Measurements from ENCODE around the gene PRDM8. TPM values are rescaled to one million over a fixed set of nuclear protein-coding genes. Genes with fewer than 3 reads are reported as not detected.

PRDM8 gene
- total RNA-seq (2022; extraction: Qiagen RNA extraction) = 0.10 to 0.46 TPM (median 0.17 TPM) in 5 replicates

GRCh38 chr4:80196922-80197573 lies at the start of gene PRDM8:
Gene PRDM8, plus strand, starts transcription at chr4:80197503. Its CDS starts 2,578 bp downstream, at chr4:80200081.

Other genes with a start within 250 kb of the PRDM8 start
- gene ANTXR2, start 124.3 kb upstream of the PRDM8 start, total RNA-seq (2022; extraction: Qiagen RNA extraction) = 3.2 to 4.9 TPM (median 3.5 TPM) in 5 replicates
- gene FGF5, start 69.2 kb downstream of the PRDM8 start, total RNA-seq (2022; extraction: Qiagen RNA extraction) = 0.05 to 0.32 TPM (median 0.15 TPM) in 5 replicates
- gene CFAP299, start 138.2 kb downstream of the PRDM8 start, total RNA-seq (2022; extraction: Qiagen RNA extraction) = not detected in 5 replicates